Stimulated activated CD4-positive, alpha-beta T cell treated with anti-CD3 and anti-CD28 coated beads, Interleukin-2, amount 100 ng/mL, for 48 hours (primary cell): ENCODE results near the gene COL8A2.
"Not testable (repeated sequence)": the region's sequence is repeated elsewhere in the genome, so short reads cannot be mapped to it uniquely, and the experiment has no call there.

Source experiments
- DNase-seq, 2 donors: peaks; one replicate each; pipeline ENCODE4 v3.0.0-alpha.2; 2020

The COL8A2 gene

DNA sequence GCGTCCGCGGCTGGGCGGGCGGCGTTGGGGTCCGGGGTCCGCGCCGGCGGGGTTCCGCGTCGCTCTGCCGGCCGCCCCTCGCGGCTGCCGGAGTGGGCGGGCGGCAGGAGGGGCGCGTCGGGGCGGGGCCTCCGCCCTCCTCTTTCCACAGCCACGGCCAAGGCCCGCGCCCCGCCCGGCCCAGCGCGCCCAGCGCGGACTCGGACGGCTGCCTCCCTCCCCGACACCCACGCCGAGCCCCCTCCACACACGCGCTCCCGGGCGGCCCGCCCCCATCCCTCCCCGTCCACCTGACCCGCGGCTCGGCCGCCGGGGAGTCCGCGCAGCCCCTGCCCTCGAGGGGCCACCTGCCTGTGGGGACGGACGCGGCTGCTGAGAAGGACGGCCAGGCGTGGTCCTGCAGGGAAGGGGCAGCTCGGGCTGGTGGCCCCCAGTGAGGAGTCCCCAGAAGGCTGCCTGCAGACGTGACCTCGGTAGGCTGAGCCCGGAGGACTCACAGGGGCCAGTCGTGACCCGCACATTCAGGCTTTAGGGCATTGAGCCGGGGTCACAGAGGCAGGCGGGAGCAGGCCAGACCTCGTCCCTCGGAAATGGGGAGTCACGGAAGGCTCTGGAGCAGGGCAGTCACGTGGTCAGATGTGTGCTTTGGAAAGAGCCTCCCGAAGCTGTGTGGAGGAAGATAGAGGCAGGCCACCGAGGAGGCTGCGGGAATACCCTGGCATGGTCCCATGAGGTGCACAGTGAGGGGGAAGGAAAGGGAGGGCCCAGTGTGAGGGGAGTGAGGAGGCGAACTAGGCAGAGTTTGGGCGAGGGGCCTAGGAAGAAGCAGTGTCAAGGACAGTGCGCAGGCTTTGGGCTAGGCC, at the start of gene COL8A2:
Gene COL8A2, minus strand, starts transcription at position 94 of the 863 bp plus-strand sequence. CDS start 24,980 bp downstream, outside the sequence.
- no peak for DNase-seq

DNA sequence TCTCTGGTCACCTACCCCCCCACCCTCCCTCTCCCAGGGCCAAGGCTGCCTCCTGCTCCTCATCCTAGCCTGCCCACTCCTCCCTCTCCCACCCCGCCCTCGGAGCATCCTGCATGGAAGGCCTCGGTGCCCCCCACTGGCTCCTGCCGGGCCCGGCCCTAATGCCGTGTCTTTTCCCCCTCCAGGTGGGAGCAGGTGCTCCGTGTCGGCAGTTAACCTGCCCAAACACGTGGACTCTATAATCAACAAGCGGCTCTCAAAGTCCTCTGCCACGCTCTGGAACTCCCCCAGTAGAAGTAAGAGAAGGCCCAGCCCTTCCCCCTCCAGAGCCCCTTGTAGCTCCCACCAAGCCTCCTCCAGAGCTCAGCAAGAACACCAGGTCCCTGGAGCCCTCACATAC, 49.7 kb upstream of the COL8A2 start:
- no peak for DNase-seq

DNA sequence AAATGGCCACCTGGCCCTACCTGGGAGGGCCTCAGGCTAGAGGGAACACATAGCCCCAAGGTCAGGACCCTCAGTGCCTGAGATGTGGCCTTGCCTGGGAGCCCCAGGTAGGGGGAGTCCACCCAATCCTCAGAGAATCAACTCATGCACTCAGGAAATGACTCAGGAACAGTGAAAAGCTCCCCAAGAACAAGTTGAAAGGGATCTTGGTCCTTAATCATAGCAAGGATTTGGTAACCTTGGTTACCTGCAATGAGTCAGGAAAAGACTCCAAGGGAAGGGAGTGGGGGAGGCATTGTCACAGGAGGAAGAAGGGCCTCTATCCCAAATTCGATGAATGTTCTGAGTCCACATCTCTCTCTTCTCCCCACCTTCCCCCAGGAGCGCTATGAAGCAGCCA, 48.0 kb upstream of the COL8A2 start:
- no peak for DNase-seq

DNA sequence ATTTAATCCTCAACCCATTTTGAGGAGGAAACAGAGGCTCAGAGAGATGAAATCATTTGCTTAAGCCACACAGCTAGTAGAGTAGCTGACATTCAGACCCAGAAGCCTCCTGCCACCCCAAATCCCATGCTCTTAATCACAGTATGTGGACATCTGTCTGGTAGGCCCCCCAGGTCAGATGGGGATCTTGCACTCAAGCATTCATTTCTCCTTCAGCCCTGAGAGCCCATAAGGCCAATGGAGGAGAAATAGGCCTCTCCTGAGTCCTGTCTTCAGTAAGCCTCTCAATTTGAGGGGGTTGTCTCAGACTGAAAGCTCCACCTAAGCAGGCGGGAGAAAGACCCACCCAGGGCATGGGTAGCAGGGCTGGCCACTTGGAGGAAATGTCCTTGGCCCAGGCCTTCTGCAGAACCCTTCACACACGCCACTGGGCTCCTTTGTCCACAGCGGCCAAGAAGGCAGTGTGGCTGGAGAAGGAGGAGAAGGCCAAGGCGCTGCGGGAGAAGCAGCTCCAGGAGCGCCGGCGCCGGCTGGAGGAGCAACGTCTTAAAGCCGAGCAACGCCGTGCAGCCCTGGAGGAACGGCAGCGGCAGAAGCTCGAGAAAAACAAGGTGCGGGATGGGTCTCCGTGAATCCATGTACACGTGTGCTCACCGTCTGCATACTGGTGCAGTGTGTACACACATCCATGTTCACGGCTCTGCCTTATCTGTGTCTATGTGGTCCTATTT, 47.2 kb upstream of the COL8A2 start:
- DNase-seq: no peak

GRCh38 chr1:36170643-36171412, 45.8 kb upstream of the COL8A2 start:
- DNase-seq: no peak

DNA sequence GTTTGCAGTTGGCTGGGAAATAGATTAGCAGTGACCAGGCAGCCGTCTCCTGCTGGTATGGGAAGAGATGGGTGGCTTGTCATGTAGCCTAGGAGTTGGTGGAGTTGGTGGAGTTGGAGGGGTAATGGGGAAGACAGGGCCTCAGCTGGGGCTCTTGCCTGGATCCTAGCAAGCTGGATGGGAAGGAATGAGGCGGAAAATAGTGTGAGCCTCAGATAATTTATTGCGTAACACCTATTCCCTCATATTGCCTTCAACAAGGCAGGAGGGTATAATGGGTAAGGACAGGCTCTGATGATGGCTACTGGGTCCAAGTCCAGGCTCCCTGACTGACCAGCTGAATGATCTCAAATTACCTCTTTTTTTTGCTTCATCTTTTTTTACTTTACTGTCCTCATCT, 43.5 kb upstream of the COL8A2 start:
- DNase-seq: no peak

DNA sequence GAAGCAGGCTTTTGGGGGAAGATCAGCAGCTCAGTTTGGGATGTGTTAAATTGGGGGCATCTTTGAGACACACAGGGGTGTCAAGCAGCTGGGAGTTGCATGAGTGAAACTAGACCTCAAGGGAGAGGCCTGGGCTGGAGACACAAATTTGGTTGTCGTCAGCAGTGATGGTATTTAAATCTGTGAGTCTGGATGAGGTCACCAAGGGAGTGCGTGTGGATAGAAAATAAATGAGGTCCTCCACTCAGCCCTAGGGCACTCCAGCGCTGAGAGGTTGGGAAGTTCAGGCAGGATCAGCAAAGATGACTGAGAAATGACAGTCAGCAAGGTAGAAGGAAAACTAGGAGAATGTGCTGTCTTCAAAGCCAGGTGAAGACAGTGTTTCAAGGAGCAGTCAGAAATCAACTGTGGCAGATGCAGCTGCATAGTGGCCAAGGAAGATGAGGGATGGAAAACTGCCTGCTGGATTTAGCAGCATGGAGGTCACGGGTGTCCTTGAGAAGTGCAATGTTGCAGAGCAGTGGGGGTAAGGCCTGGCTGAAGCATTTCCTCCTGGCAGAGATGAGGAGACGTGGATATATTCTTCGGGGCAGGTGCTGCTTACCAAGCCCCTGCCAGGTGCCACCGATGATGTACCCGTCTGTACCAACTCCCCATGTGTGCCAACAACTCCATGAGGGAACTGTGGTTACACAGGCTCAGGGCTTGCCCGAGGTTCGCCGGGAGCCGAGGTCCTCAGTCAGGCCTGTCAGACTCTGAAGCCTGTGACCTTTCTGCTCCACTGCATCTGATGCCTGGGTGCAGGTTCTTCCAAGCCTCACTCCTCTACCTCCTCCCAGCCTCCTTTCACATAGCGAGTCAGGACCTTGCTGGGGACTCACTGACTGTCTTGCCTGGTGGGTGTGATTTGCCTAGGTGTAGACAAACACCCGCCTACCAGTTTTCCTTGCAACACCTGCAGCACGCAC, 42.2 kb upstream of the COL8A2 start:
- no peak for DNase-seq

DNA sequence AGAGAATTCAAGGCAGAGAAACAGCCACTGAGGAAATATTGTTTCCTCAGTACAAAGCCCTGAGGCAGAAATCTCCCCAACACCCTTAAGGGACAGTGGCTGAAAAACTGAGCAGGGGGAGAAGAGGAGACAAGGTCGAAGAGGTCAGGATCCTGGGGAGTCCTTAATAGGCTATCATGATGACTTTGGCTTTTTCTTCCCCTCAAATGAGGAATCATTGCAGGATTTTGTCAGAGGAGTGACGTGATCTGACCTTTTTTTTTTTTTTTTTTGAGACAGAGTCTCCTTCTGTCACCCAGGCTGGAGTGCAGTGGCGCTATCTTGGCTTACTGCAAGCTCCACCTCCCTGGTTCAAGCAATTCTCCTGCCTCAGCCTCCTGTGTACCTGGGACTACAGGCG, 41.1 kb upstream of the COL8A2 start:
- DNase-seq: no peak

- no peak for DNase-seq
Measured at GRCh38 chr1:36165145-36165544, 40.1 kb upstream of the COL8A2 start.

- no peak for DNase-seq
Measured at GRCh38 chr1:36164361-36164760, 39.3 kb upstream of the COL8A2 start.

- no peak for DNase-seq
Measured at GRCh38 chr1:36163426-36163825, 38.4 kb upstream of the COL8A2 start.

- DNase-seq: no peak
Measured at GRCh38 chr1:36162680-36163239, 37.7 kb upstream of the COL8A2 start.

- peak in 1 of 2 donors; percentile 37 for DNase-seq
Measured at GRCh38 chr1:36161641-36162531, 36.9 kb upstream of the COL8A2 start.

DNA sequence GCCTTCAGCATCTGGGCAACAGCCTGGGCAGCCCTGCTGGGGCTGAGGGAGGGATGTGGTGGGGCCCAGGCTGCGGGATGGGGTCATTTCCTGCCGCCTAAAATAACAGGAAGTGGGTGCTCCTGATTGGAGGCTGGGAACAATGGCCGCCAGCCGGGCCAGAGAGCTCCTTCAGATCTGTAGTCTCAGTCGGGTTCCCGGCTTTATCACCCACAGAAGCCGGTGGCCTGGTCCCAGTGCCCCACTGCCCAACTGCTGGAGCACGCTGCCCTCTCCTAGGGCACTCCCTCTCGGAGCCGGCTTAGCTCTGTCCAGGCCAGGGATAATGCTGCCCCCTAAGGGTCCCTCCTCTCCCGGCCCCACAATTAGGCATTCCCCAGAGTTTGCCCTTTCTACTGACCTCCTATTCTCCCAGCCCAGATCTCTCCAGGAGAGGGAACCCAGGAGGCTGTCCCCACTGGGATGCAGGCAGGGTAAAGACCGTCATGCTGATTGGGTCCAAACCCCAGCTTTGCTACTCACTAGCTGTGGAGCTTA, 36.0 kb upstream of the COL8A2 start:
- peak; percentile 63 to 64 for DNase-seq

- no peak for DNase-seq
Measured at GRCh38 chr1:36160388-36160948, 35.4 kb upstream of the COL8A2 start.

GRCh38 chr1:36159614-36160387, 34.8 kb upstream of the COL8A2 start:
- DNase-seq: no peak

GRCh38 chr1:36158827-36159252, 33.8 kb upstream of the COL8A2 start:
- DNase-seq: not testable (repeated sequence)

GRCh38 chr1:36157973-36158826, 33.2 kb upstream of the COL8A2 start:
- DNase-seq: no peak
